T-cell (primary cell): ENCODE results near the gene IL1RAPL2. TPM values are rescaled to one million over a fixed set of nuclear protein-coding genes. Genes with fewer than 3 reads are reported as not detected.

Source experiments
- ATAC-seq, 4 experiments: fragments of 200-7000 bp in 3 of 4; fragments of 150-1000 bp in 1 of 4; cut with Tn5 transposase; replicated peaks in 1 of 4; 1 replicate in 3 of 4; 2 replicates in 1 of 4; pipeline ENCODE4 v1.10.0; 2021; ENCODE audit warnings: moderate library complexity in 3 of 4, mild to moderate bottlenecking in 2 of 4, moderate number of reproducible peaks in 1 of 4
- CTCF ChIA-PET, 2 donors: fragments of 300-600 bp; sonication (Branson Sonifier 250); formaldehyde crosslinking; loops; one replicate each; lab custom pipeline; 2022; ENCODE audit warnings: antibody characterized with exemption in 2 of 2; lab: Charles Lee
- POLR2A ChIA-PET, 2 donors: fragments of 300-600 bp; sonication (Branson Sonifier 250); formaldehyde crosslinking; loops; one replicate each; lab custom pipeline; 2022; ENCODE audit warnings: antibody characterized with exemption in 2 of 2; lab: Charles Lee
- DNase-seq, 35 experiments: peaks; one replicate each; pipeline versions ENCODE4 v3.0.0 to v3.0.0-alpha.2; 2013 to 2023
- H3K27ac ChIP-seq: one replicate; pipeline ENCODE4 v1.5.1; 2013; ENCODE audit warnings: low read length
- H3K27me3 ChIP-seq, 2 experiments: replicated peaks in 1 of 2; 1 replicate in 1 of 2; 2 replicates in 1 of 2; pipeline versions ENCODE4 v1.6.1 to v1.7.0; 2013; ENCODE audit warnings: low read length in 1 of 2, mixed read lengths in 1 of 2; ENCODE audit not compliant: control insufficient read depth in 2 of 2, insufficient read depth in 2 of 2; ENCODE audit errors: extremely low read depth in 1 of 2
- H3K36me3 ChIP-seq, 2 donors: 1 replicate in 1 of 2; 2 replicates in 1 of 2; pipeline versions ENCODE4 v1.6.1 to v1.7.0; 2013; ENCODE audit warnings: low read length in 1 of 2; ENCODE audit not compliant: control insufficient read depth in 2 of 2, insufficient read depth in 1 of 2; ENCODE audit errors: extremely low read depth in 1 of 2
- H3K4me1 ChIP-seq, 2 experiments: 1 replicate in 1 of 2; 2 replicates in 1 of 2; pipeline versions ENCODE4 v1.6.1 to v1.7.0; 2013; ENCODE audit warnings: low read length in 2 of 2, mixed read lengths in 1 of 2; ENCODE audit not compliant: insufficient read depth in 2 of 2, control insufficient read depth in 1 of 2; ENCODE audit errors: extremely low read depth in 1 of 2
- H3K4me3 ChIP-seq, 2 donors: 1 replicate in 1 of 2; 2 replicates in 1 of 2; pipeline versions ENCODE4 v1.5.1 to v1.7.0; 2013; ENCODE audit warnings: mild to moderate bottlenecking in 2 of 2, low read length in 1 of 2, moderate library complexity in 1 of 2; ENCODE audit not compliant: control insufficient read depth in 1 of 2; ENCODE audit errors: extremely low read depth in 1 of 2
- H3K9me3 ChIP-seq: 2 replicates; pipeline ENCODE4 v1.7.0; 2013
- H3K27ac Mint-ChIP-seq, 2 donors: one replicate each; pipeline ENCODE4 v1.8.0; 2020 to 2021; ENCODE audit warnings: mild to moderate bottlenecking in 2 of 2, mixed read lengths in 2 of 2
- H3K27me3 Mint-ChIP-seq, 2 donors: one replicate each; pipeline ENCODE4 v1.8.0; 2021 to 2022; ENCODE audit warnings: mixed read lengths in 2 of 2
- H3K36me3 Mint-ChIP-seq: one replicate; pipeline ENCODE4 v1.8.0; 2021; ENCODE audit warnings: mixed read lengths
- H3K4me1 Mint-ChIP-seq, 3 donors: one replicate each; pipeline ENCODE4 v1.8.0; 2020 to 2022; ENCODE audit warnings: mixed read lengths in 3 of 3, mild to moderate bottlenecking in 1 of 3
- H3K4me3 Mint-ChIP-seq, 3 donors: one replicate each; pipeline ENCODE4 v1.8.0; 2020 to 2022; ENCODE audit warnings: mild to moderate bottlenecking in 3 of 3, mixed read lengths in 3 of 3, moderate library complexity in 3 of 3
- H3K9me3 Mint-ChIP-seq, 3 donors: one replicate each; pipeline ENCODE4 v1.8.0; 2020 to 2022; ENCODE audit warnings: mixed read lengths in 3 of 3
- WGBS: methylation state at CpG from one replicate; pipeline ENCODE4 v1.1.5; 2013; ENCODE audit warnings: missing lambda C conversion rate; ENCODE audit not compliant: insufficient coverage; 5-methylcytosine and 5-hydroxymethylcytosine counted together
- total RNA-seq, 35 experiments: library from RNA in 6 of 35; stranded (reverse) in 6 of 35; fragments of 120-200 nt in 1 of 35; gene quantifications; one replicate each; pipeline versions ENCODE4 v1.2.1 to v1.2.4 and lab custom pipeline; 2013 to 2026

IL1RAPL2 gene
- total RNA-seq, 5 donors from 2014 or later (not counting 1 experiment from before 2014, with no cell fraction given) = not detected

DNA sequence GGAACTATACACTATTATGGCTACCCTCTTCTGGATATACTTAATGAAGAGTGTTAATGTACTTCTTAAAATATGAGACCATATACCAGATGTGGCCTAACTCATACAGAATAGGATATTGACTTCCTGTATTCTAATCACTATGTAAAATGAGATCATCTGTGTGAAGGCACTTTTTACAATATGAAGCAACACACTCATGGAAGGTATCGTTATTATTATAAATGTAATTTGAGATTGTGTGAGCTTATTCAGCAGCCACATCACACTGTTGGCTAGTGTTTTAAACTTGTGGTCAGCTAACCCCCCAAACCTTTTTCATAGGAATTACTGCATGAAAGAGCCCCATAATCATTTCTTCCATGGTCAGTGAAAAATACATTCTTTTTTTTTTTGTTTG is 936.3 kb downstream of the IL1RAPL2 start:
- no peak overlapping the region for H3K27ac ChIP-seq
- ChIA-PET CTCF (no interaction called here), POLR2A (no interaction called here)
- Mint-ChIP-seq H3K27me3 (no peaks in the 10 kb centered on the region), H3K36me3 (no peaks in the 10 kb centered on the region), H3K4me1 (no peaks in the 10 kb centered on the region), H3K9me3 (peaks cover 0 to 4% (median 3%) of the 10 kb centered on the region in 3 donors), H3K27ac (no peak overlapping the region), H3K4me3 (no peak overlapping the region)
- H3K4me3 ChIP-seq = no peak overlapping the region
- DNase-seq (no peak), ATAC-seq (no peak)
- no peaks in the 10 kb centered on the region for H3K4me1 ChIP-seq
- no CpG with 5 or more reads among the region's 1 CpG for WGBS
- H3K27me3 ChIP-seq = no peaks in the 10 kb centered on the region
- no peaks in the 10 kb centered on the region for H3K36me3 ChIP-seq
- H3K9me3 ChIP-seq = no peaks in the 10 kb centered on the region

GRCh38 chrX:105515561-105515960 is 949.6 kb downstream of the IL1RAPL2 start:
- Histone ChIP-seq H3K27ac (no peak overlapping the region), H3K9me3 (no peaks in the 10 kb centered on the region), H3K36me3 (no peaks in the 10 kb centered on the region), H3K4me3 (no peak overlapping the region), H3K4me1 (no peaks in the 10 kb centered on the region), H3K27me3 (no peaks in the 10 kb centered on the region)
- WGBS = no CpG with 5 or more reads among the region's 1 CpG
- Mint-ChIP-seq H3K27ac (no peak overlapping the region), H3K4me1 (no peaks in the 10 kb centered on the region), H3K27me3 (peaks cover 0 to 7% of the 10 kb centered on the region in 2 donors), H3K36me3 (no peaks in the 10 kb centered on the region), H3K4me3 (no peak overlapping the region), H3K9me3 (peaks cover 0 to 12% (median 0%) of the 10 kb centered on the region in 3 donors)
- DNase-seq (no peak), ATAC-seq (no peak)
- ChIA-PET POLR2A (no interaction called here), CTCF (no interaction called here)

DNA sequence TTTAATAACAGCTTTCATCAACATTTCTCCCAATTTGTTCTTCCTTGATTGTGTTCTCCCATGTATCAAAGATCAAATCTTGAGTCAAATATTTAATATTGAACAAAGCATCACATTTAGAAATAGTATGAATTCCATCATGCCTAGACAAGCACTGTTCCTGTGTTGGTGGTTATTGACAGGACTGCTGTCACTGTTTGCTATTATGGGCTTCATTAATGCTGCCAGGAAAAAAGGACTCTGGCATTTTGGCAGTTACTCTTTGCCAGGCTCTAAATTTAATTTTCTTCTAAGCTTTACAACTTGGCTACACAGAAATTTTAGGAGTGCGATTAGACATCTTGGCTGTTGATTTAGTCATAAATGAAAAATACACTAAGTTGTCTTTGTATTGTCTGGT is 960.4 kb downstream of the IL1RAPL2 start:
- H3K27me3 Mint-ChIP-seq = peaks cover 0 to 5% of the 10 kb centered on the region in 2 donors
- ATAC-seq (no peak), DNase-seq (no peak)
- POLR2A ChIA-PET = no interaction called here
- H3K27ac Mint-ChIP-seq = no peak overlapping the region
- Histone ChIP-seq H3K9me3 (no peaks in the 10 kb centered on the region), H3K27ac (no peak overlapping the region), H3K27me3 (no peaks in the 10 kb centered on the region), H3K4me1 (no peaks in the 10 kb centered on the region), H3K4me3 (no peak overlapping the region), H3K36me3 (no peaks in the 10 kb centered on the region)
- H3K4me1 Mint-ChIP-seq = no peaks in the 10 kb centered on the region
- peaks cover 0 to 5% (median 2%) of the 10 kb centered on the region in 3 donors for H3K9me3 Mint-ChIP-seq
- WGBS = no CpG with 5 or more reads among the region's 1 CpG
- no peaks in the 10 kb centered on the region for H3K36me3 Mint-ChIP-seq
- CTCF ChIA-PET = no interaction called here
- H3K4me3 Mint-ChIP-seq = no peak overlapping the region

DNA sequence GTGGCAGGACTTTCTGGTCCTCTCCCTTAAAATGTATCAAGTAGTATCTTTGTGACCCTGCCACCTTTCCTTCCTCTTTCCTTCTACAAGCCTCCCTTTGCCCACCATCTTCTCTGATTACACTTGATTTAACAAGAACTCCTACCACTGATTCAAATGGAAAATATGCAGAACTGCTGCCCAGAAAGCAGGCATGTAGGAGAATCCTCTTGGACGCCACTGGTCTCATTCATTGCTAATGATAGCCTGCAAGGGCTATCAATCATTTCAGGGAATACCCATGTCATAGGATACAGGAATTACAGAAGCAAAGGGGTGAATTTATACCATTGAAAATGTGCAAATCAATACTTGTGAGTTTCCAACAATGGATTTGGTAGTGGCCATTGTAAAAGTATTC is 961.8 kb downstream of the IL1RAPL2 start:
- no peaks in the 10 kb centered on the region for H3K4me1 ChIP-seq
- Mint-ChIP-seq H3K27me3 (peaks cover 0 to 5% of the 10 kb centered on the region in 2 donors), H3K9me3 (peaks cover 0 to 5% (median 3%) of the 10 kb centered on the region in 3 donors), H3K36me3 (no peaks in the 10 kb centered on the region), H3K4me1 (no peaks in the 10 kb centered on the region), H3K27ac (no peak overlapping the region), H3K4me3 (no peak overlapping the region)
- ATAC-seq (no peak), DNase-seq (no peak)
- WGBS = no CpG with 5 or more reads among the region's 1 CpG
- H3K9me3 ChIP-seq = no peaks in the 10 kb centered on the region
- no peaks in the 10 kb centered on the region for H3K36me3 ChIP-seq
- ChIA-PET CTCF (no interaction called here), POLR2A (no interaction called here)
- no peak overlapping the region for H3K4me3 ChIP-seq
- H3K27ac ChIP-seq = no peak overlapping the region
- H3K27me3 ChIP-seq = no peaks in the 10 kb centered on the region

GRCh38 chrX:105533951-105534350 is 968.0 kb downstream of the IL1RAPL2 start:
- Histone ChIP-seq H3K27me3 (no peaks in the 10 kb centered on the region), H3K4me1 (no peaks in the 10 kb centered on the region), H3K27ac (no peak overlapping the region), H3K9me3 (no peaks in the 10 kb centered on the region), H3K4me3 (no peak overlapping the region), H3K36me3 (no peaks in the 10 kb centered on the region)
- CTCF ChIA-PET = no interaction called here
- H3K4me1 Mint-ChIP-seq = no peaks in the 10 kb centered on the region
- POLR2A ChIA-PET = no interaction called here
- DNase-seq (no peak), ATAC-seq (no peak)
- no peak overlapping the region for H3K4me3 Mint-ChIP-seq
- WGBS = no CpG with 5 or more reads among the region's 2 CpGs
- H3K36me3 Mint-ChIP-seq = no peaks in the 10 kb centered on the region
- H3K27ac Mint-ChIP-seq = no peak overlapping the region
- peaks cover 0 to 5% (median 3%) of the 10 kb centered on the region in 3 donors for H3K9me3 Mint-ChIP-seq
- peaks cover 0 to 8% of the 10 kb centered on the region in 2 donors for H3K27me3 Mint-ChIP-seq

DNA sequence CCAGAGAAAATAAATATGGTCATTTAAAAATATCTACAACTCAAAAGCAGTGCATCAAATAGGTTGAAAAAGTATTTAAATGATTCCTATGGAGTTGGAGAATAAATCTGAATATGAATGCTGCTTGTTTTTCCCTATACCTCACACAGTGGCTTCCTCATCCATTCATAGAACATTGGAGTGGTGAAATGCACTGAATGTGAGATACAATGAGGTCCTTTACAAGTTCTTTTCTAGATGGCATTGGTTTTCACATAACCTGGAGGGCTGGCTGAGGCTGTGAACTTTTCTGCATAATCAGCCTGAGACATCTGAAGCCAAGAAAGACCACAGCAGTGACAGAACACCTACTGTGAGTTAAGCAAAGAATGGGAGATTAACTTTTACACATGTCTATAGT is 977.3 kb downstream of the IL1RAPL2 start:
- DNase-seq = no peak
- Mint-ChIP-seq H3K27me3 (no peaks in the 10 kb centered on the region), H3K4me1 (no peaks in the 10 kb centered on the region), H3K4me3 (no peak overlapping the region), H3K9me3 (no peaks in the 10 kb centered on the region), H3K36me3 (no peaks in the 10 kb centered on the region), H3K27ac (no peak overlapping the region)
- ATAC-seq = no peak
- ChIA-PET POLR2A (no interaction called here), CTCF (no interaction called here)
- no peaks in the 10 kb centered on the region for H3K27me3 ChIP-seq
- H3K27ac ChIP-seq = no peak overlapping the region
- no peaks in the 10 kb centered on the region for H3K9me3 ChIP-seq
- no peak overlapping the region for H3K4me3 ChIP-seq
- H3K36me3 ChIP-seq = no peaks in the 10 kb centered on the region
- H3K4me1 ChIP-seq = no peaks in the 10 kb centered on the region

GRCh38 chrX:105550043-105550663 is 984.2 kb downstream of the IL1RAPL2 start:
- Mint-ChIP-seq H3K9me3 (no peaks in the 10 kb centered on the region), H3K36me3 (no peaks in the 10 kb centered on the region), H3K4me1 (no peaks in the 10 kb centered on the region), H3K27ac (no peak overlapping the region), H3K4me3 (no peak overlapping the region), H3K27me3 (peaks cover 0 to 8% of the 10 kb centered on the region in 2 donors)
- Histone ChIP-seq H3K9me3 (no peaks in the 10 kb centered on the region), H3K27me3 (no peaks in the 10 kb centered on the region), H3K27ac (no peak overlapping the region), H3K4me3 (no peak overlapping the region), H3K36me3 (no peaks in the 10 kb centered on the region), H3K4me1 (no peaks in the 10 kb centered on the region)
- no peak for DNase-seq
- POLR2A ChIA-PET = no interaction called here
- no peak for ATAC-seq
- CTCF ChIA-PET = no interaction called here
- no CpG with 5 or more reads among the region's 3 CpGs for WGBS
